T-helper 2 cell treated with Interferon-gamma antibody and Interleukin-4, amounts not matched to agents 5 μg/mL and 100 μg/mL, for 36 hours (primary cell): ENCODE data around the gene RASD2.

Source experiments
- DNase-seq: peaks from one replicate; pipeline ENCODE4 v3.0.0; 2021; ENCODE audit warnings: low spot score
- H3K27ac Mint-ChIP-seq: one replicate; pipeline ENCODE4 v1.8.0; 2021; ENCODE audit warnings: mild to moderate bottlenecking, mixed read lengths
- H3K27me3 Mint-ChIP-seq: one replicate; pipeline ENCODE4 v1.8.0; 2021; ENCODE audit warnings: low read depth, mixed read lengths
- H3K36me3 Mint-ChIP-seq: one replicate; pipeline ENCODE4 v1.8.0; 2021; ENCODE audit warnings: low read depth, mixed read lengths
- H3K4me1 Mint-ChIP-seq: one replicate; pipeline ENCODE4 v1.8.0; 2021; ENCODE audit warnings: low read depth, mixed read lengths
- H3K4me3 Mint-ChIP-seq: one replicate; pipeline ENCODE4 v1.8.0; 2022; ENCODE audit warnings: mild to moderate bottlenecking, moderate library complexity, mixed read lengths
- H3K9me3 Mint-ChIP-seq: one replicate; pipeline ENCODE4 v1.8.0; 2021; ENCODE audit warnings: mixed read lengths

The RASD2 gene

GRCh38 chr22:35597692-35598395 is 57.2 kb downstream of the RASD2 start:
- H3K4me3 Mint-ChIP-seq = no peak overlapping the region

DNA sequence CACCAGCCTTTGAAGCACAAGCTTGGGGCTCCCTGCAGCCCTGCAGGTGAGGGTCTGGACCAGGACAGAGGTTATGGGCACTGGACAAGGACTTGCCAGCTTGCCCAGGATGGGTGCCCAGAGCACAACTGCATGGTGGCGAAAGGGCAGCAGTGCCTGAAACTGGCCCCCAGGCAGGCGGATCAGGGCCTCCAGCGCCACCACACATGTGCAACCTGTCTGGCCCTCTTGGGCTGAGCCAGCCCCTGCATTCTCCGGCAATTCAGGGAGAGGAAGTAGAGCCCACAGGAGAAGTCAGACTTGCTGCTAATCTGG is 57.7 kb downstream of the RASD2 start:
- Mint-ChIP-seq H3K27ac (no peak overlapping the region), H3K4me3 (no peak overlapping the region), H3K27me3 (no peaks in the 10 kb centered on the region), H3K9me3 (no peaks in the 10 kb centered on the region), H3K36me3 (no peaks in the 10 kb centered on the region), H3K4me1 (no peaks in the 10 kb centered on the region)
- no peak for DNase-seq

More at GRCh38 chr22:35597692-35598395, 57.2 kb downstream of the RASD2 start:
- no peak for DNase-seq
- Mint-ChIP-seq H3K4me1 (no peaks in the 10 kb centered on the region), H3K36me3 (no peaks in the 10 kb centered on the region), H3K9me3 (no peaks in the 10 kb centered on the region), H3K27me3 (no peaks in the 10 kb centered on the region), H3K27ac (no peak overlapping the region)

DNA sequence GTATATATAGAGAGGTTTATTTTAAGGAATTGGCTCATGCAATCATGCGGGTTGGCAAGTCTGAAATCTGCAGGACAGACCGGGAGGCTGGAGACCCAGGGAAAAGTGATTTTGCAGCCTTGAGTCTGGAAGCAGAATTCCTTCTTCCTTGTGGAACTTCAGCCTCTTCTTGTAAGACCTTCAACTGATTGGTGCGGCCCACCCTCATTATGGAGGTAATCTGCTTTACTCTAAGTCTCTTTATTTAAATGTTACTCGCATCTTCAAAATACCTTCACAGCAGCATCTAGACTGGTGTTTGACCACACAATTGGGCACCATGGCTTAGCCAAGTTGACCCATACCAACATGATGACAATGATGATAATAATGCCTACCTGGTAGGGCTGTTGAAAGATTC is 58.7 kb downstream of the RASD2 start:
- DNase-seq = no peak
- no peaks in the 10 kb centered on the region for H3K4me1 Mint-ChIP-seq
- H3K4me3 Mint-ChIP-seq = no peak overlapping the region
- H3K36me3 Mint-ChIP-seq = no peaks in the 10 kb centered on the region
- H3K27ac Mint-ChIP-seq = no peak overlapping the region
- no peaks in the 10 kb centered on the region for H3K9me3 Mint-ChIP-seq
- no peaks in the 10 kb centered on the region for H3K27me3 Mint-ChIP-seq

- no peak for DNase-seq
- Mint-ChIP-seq H3K4me3 (no peak overlapping the region), H3K9me3 (no peaks in the 10 kb centered on the region), H3K27me3 (no peaks in the 10 kb centered on the region), H3K36me3 (no peaks in the 10 kb centered on the region), H3K4me1 (peaks cover 6% of the 10 kb centered on the region), H3K27ac (no peak overlapping the region)
Observed at GRCh38 chr22:35600476-35600875, 59.8 kb downstream of the RASD2 start.

GRCh38 chr22:35601013-35601580 is 60.5 kb downstream of the RASD2 start:
- Mint-ChIP-seq H3K27ac (no peak overlapping the region), H3K36me3 (no peaks in the 10 kb centered on the region), H3K4me1 (peaks cover 8% of the 10 kb centered on the region), H3K27me3 (no peaks in the 10 kb centered on the region), H3K4me3 (no peak overlapping the region), H3K9me3 (no peaks in the 10 kb centered on the region)
- DNase-seq = no peak

GRCh38 chr22:35601743-35602615 is 61.3 kb downstream of the RASD2 start:
- peaks cover 8% of the 10 kb centered on the region for H3K4me1 Mint-ChIP-seq
- H3K4me3 Mint-ChIP-seq = no peak overlapping the region
- no peak for DNase-seq

More at GRCh38 chr22:35601743-35602615, 61.3 kb downstream of the RASD2 start:
- Mint-ChIP-seq H3K27ac (no peak overlapping the region), H3K27me3 (no peaks in the 10 kb centered on the region), H3K36me3 (no peaks in the 10 kb centered on the region), H3K9me3 (no peaks in the 10 kb centered on the region)
